NCI-H146 treated with DMSO at 0.1 percent for 48 hours (cell line): ENCODE measurements around the gene CALY.

Source experiments
- DNase-seq: peaks from one replicate; lab custom pipeline; 2025; ENCODE audit not compliant: unreplicated experiment; lab: John Stamatoyannopoulos, UW

CALY gene

GRCh38 chr10:133292919-133293809 lies 43.5 kb downstream of the CALY start:
- DNase-seq = no peak

DNA sequence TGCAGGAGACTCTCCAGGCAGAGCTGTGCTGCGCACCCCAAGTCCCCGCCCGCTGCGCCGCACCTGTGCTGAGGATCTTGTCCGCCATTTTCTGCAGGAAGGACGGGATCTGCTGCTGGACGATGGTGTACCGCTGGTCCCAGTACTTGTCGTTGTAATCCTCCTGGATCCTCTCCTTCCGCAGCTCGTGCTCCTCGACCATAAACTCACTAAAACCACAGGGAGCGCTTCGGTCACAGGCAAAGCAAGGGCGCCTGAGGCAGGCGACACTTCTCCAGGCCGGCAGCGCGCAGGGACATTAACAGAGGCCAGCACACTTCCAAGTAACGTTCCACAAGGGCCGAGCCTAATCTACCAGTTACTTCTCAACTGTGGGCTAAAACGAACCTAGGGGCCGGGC lies 46.9 kb downstream of the CALY start:
- no peak for DNase-seq

- no peak for DNase-seq
Observed at GRCh38 chr10:133287832-133288500, 48.7 kb downstream of the CALY start.

DNA sequence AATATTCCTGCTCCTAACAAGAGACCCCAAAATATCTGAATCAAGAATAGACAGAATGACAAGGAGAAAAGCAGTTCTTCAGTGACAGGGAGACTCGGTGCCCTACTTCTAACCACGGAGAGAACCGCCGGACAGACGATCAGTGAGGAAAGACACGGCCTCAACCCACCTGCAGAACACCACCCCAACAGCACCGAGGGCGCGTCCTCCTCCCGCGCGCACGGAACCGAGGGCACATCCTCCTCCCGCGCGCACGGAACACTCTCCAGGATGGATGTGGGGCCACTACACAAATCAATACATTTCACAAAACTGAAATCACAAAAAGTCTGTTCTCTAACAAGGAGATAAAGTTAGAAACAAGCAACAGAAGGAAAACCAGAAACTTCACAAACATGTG lies 50.3 kb downstream of the CALY start:
- DNase-seq = no peak

DNA sequence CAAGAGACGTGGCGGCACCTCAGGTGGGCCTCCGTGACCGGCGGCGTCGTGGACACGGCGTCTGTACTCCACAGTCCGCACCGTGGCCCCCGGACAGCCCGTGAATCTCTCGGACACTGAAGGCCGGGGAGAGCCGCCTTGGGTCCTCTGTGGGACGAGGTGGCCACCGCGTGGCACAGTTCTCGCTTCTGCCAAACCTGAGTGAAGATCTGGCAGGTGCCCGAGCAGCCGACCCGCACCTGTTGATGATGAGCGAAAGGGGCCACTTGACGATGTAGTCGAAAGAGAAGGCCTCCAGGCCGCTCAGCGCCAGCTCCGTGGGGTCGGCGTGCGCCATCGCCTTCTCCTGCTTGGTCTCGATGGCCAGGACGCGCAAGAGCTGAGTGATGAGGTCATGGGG lies 51.5 kb downstream of the CALY start:
- no peak for DNase-seq

- DNase-seq = no peak
Observed at GRCh38 chr10:133283931-133284330, 52.8 kb downstream of the CALY start.

DNA sequence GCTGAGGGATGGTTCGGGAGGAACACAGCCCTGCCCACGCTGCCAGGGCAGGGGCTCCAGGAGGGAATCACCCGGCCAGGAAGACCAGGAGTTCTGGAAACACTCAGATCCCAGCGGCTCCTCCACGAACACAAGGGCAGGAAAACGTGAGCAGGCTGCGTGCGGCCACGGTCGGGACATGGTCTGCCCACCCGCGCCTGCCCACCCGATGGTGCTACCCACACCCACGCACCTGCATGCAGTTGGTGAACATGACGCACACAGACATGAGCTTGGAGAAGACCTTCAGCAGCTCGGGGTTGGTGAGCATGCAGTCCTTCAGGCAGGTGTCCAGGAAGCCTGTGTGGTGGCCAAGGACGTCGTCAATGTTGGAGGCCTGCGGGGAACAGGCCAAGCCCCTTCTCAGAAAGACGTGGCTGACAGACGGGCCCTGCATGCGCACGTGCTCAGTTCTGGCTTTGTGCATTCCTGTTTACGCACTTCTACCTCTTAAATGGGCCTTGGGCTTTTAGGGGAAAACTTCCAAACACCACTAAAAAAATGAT lies 53.8 kb downstream of the CALY start:
- DNase-seq = no peak

DNA sequence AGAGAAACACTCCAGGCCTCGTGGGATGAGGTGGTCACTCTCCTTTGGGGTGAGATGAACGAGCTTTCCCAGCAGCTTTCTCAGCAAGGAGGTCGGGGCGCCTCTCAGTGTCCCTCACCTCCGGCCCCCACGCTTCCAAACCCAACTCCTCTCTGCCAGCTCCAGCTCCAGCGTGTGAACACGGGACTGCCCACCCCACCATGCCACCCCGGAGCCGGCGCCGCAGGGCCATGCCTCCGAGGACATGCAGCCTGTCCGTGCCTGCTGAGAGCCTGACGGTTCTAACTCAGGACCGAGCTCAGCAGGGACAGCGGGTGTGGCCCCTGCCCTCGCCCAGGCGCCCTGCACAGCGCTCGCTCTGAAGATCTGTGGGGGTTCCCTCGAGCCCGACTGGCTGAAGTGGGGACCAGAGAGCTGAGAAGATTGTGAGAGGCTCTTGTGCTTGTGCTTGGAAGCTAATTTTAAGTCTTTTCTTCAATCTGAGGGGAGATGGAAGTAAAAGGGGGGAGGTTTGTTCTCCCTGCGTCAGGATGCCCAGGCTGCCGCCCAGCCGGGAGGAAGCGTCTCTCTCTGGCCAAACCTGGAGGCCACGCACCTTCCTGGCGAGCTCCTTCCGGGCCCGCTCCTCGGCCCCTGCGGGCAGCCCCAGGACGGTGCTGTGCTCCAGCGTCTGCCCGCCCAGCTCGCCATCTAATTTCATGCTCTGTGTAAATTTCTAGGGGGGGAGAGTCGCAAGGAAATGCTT lies 54.9 kb downstream of the CALY start:
- no peak for DNase-seq

GRCh38 chr10:133281084-133281483 lies 55.6 kb downstream of the CALY start:
- no peak for DNase-seq

DNA sequence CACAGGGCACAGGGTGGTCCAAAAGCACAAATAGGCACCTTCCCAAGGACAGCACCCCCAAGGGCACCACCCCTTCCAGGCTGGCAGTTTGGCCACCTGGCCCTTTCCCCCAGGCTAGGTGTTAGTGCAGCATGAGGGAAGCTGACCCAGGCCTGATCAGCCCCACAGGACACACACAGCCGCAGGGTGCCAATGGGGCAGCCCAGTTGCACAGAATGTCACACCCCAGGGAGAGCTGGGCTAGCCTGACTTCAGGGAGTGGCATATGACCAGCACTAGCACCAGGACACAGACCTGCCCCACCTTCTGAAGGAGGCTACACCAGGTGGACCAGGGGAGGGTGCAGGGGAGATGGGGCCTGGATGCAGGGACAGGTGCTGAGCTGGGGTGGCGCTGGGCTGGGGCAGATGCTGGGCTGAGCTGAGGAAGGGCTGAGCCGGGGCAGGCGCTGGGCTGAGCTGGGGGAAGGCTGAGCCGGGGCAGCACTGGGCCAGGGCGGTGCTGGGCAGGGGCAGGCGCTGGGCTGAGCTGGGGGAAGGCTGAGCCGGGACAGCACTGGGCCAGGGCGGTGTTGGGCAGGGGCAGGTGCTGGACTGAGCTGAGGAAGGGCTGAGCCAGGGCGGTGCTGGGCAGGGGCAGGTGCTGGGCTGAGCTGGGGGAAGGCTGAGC lies 56.2 kb downstream of the CALY start:
- DNase-seq = no peak

DNA sequence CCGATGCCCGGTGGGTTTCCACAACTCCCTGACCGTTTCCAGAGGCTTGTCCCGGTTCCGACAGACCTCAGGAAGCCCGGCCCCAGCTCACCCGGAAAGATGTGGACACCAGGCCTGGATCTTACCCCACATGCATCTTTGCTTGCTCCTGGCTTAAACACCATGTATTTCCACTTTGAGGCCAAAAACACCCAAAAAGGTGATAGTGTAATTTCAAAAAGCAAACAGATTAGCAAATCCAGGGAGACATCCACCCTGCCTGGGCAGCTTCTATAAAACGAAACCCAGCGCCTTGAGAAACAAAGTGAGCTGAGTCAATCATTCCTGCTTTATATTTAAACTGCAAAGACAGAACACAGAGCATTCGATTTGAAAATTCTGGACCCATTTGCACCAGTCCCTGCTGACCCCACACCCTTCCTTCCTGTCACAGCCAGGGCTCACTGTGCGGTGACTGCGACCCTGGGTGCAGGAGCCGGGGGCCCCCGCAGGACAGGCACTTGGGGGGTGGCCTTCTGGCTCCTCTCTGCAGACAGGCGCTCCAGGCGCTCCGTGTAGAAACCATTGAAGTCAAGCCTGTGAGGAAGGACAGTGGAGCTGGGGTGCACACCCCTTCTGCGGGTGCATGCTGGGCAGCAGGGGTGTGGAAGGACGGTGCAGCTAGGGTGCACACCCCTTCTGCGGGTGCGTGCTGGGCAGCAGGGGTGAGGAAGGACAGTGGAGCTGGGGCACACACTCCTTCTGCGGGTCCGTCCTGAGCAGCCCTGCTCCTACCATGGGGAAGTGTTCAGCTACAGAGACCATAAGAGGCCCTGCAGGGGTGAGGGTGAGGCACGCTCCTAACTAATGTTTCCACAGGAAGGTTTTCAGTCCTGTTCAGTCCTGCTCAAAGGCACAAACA lies 57.1 kb downstream of the CALY start:
- DNase-seq = no peak

GRCh38 chr10:133278577-133279265 lies 58.0 kb downstream of the CALY start:
- DNase-seq = no peak

- DNase-seq = no peak
Observed at GRCh38 chr10:133277993-133278576, 58.6 kb downstream of the CALY start.

DNA sequence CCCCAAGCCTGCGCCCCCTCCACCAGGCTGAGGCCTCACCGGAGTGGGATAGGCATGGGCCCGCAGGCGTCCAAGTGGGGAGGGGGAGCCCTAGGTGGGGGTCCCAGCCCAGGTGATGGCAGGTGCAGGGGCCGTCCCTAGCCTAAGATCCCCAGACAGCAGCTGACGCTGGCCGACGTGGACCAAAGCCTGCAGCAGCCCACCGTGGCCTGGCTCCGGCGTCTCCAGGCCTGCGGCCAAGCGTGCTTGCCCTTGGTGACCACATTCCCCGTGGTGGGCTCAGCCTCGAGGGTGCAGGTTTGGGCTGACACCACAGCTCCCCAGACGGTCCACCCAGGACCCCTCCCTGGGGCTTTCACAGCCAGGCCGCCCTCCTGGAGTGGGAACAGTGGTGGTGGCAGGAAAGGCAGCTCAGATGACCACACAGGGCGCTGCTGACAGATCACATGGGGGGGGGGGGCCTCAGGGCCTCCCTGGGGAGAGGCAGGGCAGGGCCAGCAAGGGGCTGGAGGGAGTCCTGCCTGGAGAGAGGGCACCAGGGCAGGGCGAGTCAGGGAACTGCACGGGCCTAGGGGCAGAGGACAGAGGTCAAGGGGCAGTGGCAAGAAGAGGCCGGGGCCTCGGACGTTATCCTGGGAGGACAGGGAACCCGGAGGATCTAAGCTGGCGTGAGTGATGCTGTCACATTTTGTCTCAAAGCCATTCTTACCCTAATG lies 59.3 kb downstream of the CALY start:
- DNase-seq = no peak

- DNase-seq = no peak
Observed at GRCh38 chr10:133276435-133277201, 60.1 kb downstream of the CALY start, which contains the start of gene ADAM8. Gene ADAM8 (minus strand): TSS chr10:133276868. CDS start chr10:133276817, 51 bp downstream.

- DNase-seq = no peak
Observed at GRCh38 chr10:133276100-133276434, 60.6 kb downstream of the CALY start.

- DNase-seq = no peak
Observed at GRCh38 chr10:133275684-133276092, 61.0 kb downstream of the CALY start.
